PC-3 (cell line): ENCODE results near the gene PGC.

ENCODE experiments used
- EZH2phosphoT487 ChIP-seq: fragments of 300-600 bp; sonication (generic); IDR thresholded peaks from 2 replicates; pipeline ENCODE4 v1.6.1; 2018; ENCODE audit warnings: mild to moderate bottlenecking, antibody characterized with exemption, low read length, borderline replicate concordance
- TF ChIP-seq, protein P1 (sequence below): fragments of 300-600 bp; sonication (generic); conservative IDR thresholded peaks from 2 replicates; pipeline ENCODE4 v1.5.1; 2017; ENCODE audit warnings: antibody characterized with exemption, low read depth, mild to moderate bottlenecking, low read length

- TF ChIP-seq, protein P1, sequence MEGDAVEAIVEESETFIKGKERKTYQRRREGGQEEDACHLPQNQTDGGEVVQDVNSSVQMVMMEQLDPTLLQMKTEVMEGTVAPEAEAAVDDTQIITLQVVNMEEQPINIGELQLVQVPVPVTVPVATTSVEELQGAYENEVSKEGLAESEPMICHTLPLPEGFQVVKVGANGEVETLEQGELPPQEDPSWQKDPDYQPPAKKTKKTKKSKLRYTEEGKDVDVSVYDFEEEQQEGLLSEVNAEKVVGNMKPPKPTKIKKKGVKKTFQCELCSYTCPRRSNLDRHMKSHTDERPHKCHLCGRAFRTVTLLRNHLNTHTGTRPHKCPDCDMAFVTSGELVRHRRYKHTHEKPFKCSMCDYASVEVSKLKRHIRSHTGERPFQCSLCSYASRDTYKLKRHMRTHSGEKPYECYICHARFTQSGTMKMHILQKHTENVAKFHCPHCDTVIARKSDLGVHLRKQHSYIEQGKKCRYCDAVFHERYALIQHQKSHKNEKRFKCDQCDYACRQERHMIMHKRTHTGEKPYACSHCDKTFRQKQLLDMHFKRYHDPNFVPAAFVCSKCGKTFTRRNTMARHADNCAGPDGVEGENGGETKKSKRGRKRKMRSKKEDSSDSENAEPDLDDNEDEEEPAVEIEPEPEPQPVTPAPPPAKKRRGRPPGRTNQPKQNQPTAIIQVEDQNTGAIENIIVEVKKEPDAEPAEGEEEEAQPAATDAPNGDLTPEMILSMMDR = no peak
- no peak for TF ChIP-seq EZH2phosphoT487
Observed at GRCh38 chr6:41759905-41760579, 12.8 kb upstream of the PGC start.
